SK-N-SH (cell line): Measurements from ENCODE around the gene CDK5R2. TPM values are rescaled to one million over a fixed set of nuclear protein-coding genes. Genes with fewer than 3 reads are reported as not detected.

Experiments
- CTCF ChIA-PET: fragments of 300-600, 350-600 bp; formaldehyde crosslinking; extraction: SDS; loops from one replicate; lab custom pipeline; 2021; lab: Yijun Ruan, JAX
- POLR2A ChIA-PET: fragments of 350-600 bp; sonication (Branson Sonifier 250); formaldehyde crosslinking; extraction: SDS; loops from one replicate; lab custom pipeline; 2020; ENCODE audit warnings: antibody characterized with exemption, inconsistent platforms; lab: Yijun Ruan, JAX
- DNase-seq: peaks from one replicate; pipeline ENCODE4 v3.0.0; 2012
- H2AFZ ChIP-seq: fragments of 200-600 bp; sonication (generic); 2 replicates; pipeline ENCODE4 v1.8.1; 2016; ENCODE audit warnings: antibody characterized with exemption, mild to moderate bottlenecking, low read depth
- H3F3A ChIP-seq: fragments of 200-600 bp; sonication (generic); replicated peaks from 2 replicates; pipeline ENCODE3; 2016; ENCODE audit warnings: antibody characterized with exemption, mild to moderate bottlenecking; ENCODE audit not compliant: insufficient read depth
- H3K27ac ChIP-seq, 2 experiments: fragments of 200-500 bp in 1 of 2; fragments of 200-600 bp in 1 of 2; sonication (Bioruptor generic) in 1 of 2; sonication (generic), shearing (Covaris generic) in 1 of 2; 2 replicates each; pipeline versions ENCODE4 v1.5.1 to v1.6.1; 2014 to 2016; ENCODE audit warnings: low read depth in 2 of 2, inconsistent platforms in 1 of 2, low read length in 1 of 2, mild to moderate bottlenecking in 1 of 2, mixed read lengths in 1 of 2
- H3K27me3 ChIP-seq: fragments of 200-600 bp; sonication (generic), shearing (Covaris generic); 2 replicates; pipeline ENCODE4 v1.6.1; 2016; ENCODE audit warnings: mixed run types; ENCODE audit not compliant: insufficient read depth
- H3K36me3 ChIP-seq, 2 experiments: fragments of 200-500 bp in 1 of 2; fragments of 200-600 bp in 1 of 2; sonication (Bioruptor generic) in 1 of 2; sonication (generic) in 1 of 2; replicated peaks in 1 of 2; 2 replicates each; pipeline versions ENCODE3 to v1.5.1; 2014 to 2016; ENCODE audit warnings: low read length in 1 of 2, mild to moderate bottlenecking in 1 of 2; ENCODE audit not compliant: insufficient read depth in 2 of 2, control insufficient read depth in 1 of 2
- H3K4me1 ChIP-seq, 2 experiments: fragments of 200-500 bp in 1 of 2; fragments of 200-600 bp in 1 of 2; sonication (Bioruptor generic) in 1 of 2; sonication (generic), shearing (Covaris generic) in 1 of 2; 2 replicates each; pipeline versions ENCODE4 v1.5.1 to v1.6.1; 2014 to 2016; ENCODE audit warnings: low read depth in 1 of 2, low read length in 1 of 2, mixed run types in 1 of 2; ENCODE audit not compliant: insufficient read depth in 2 of 2, control insufficient read depth in 1 of 2
- H3K4me2 ChIP-seq: fragments of 200-600 bp; sonication (generic), shearing (Covaris generic); 2 replicates; pipeline ENCODE4 v1.6.1; 2017; ENCODE audit warnings: mixed run types
- H3K4me3 ChIP-seq, 2 experiments: fragments of 200-500 bp in 1 of 2; fragments of 200-600 bp in 1 of 2; sonication (Bioruptor generic) in 1 of 2; sonication (generic), shearing (Covaris generic) in 1 of 2; 2 replicates each; pipeline versions ENCODE4 v1.5.1 to v1.8.1; 2014 to 2016; ENCODE audit warnings: low read depth in 2 of 2, inconsistent platforms in 1 of 2, low read length in 1 of 2, mild to moderate bottlenecking in 1 of 2, mixed read lengths in 1 of 2, moderate library complexity in 1 of 2
- H3K79me2 ChIP-seq: fragments of 200-600 bp; sonication (generic); 2 replicates; pipeline ENCODE4 v1.8.1; 2017; ENCODE audit warnings: mild to moderate bottlenecking; ENCODE audit not compliant: insufficient read depth
- H3K9ac ChIP-seq: fragments of 200-600 bp; sonication (generic); 2 replicates; pipeline ENCODE4 v1.6.1; 2017; ENCODE audit warnings: mixed run types
- H3K9me2 ChIP-seq: fragments of 200-600 bp; sonication (generic); 2 replicates; pipeline ENCODE4 v1.6.1; 2017; ENCODE audit warnings: mixed run types
- H3K9me3 ChIP-seq: fragments of 200-600 bp; sonication (generic); 2 replicates; pipeline ENCODE4 v1.6.1; 2017; ENCODE audit warnings: mixed run types, mild to moderate bottlenecking, moderate library complexity
- H4K20me1 ChIP-seq: fragments of 200-600 bp; sonication (generic); 2 replicates; pipeline ENCODE4 v1.6.1; 2017; ENCODE audit warnings: mild to moderate bottlenecking, mixed run types; ENCODE audit not compliant: insufficient read depth
- CHD2 ChIP-seq: fragments of 150-350 bp; IDR thresholded peaks from 2 replicates; pipeline ENCODE4 v1.6.1; 2018; ENCODE audit warnings: low read length; ENCODE audit not compliant: partially characterized antibody
- CTCF ChIP-seq: fragments of 200-600 bp; sonication (generic); IDR thresholded peaks from 2 replicates; pipeline ENCODE4 v1.6.1; 2017; ENCODE audit warnings: antibody characterized with exemption, mild to moderate bottlenecking, moderate library complexity
- EP300 ChIP-seq, 2 experiments: IDR thresholded peaks; 2 replicates each; pipeline versions ENCODE4 v1.4.0 to v1.6.1; 2012; ENCODE audit warnings: borderline replicate concordance in 1 of 2, low read depth in 1 of 2, low read length in 1 of 2
- FOXJ3 ChIP-seq: sonication (generic); formaldehyde crosslinking; IDR thresholded peaks from 2 replicates; pipeline ENCODE4 v1.5.1; 2020; ENCODE audit warnings: mild to moderate bottlenecking, missing genetic modification reagents
- FOXM1 ChIP-seq: IDR thresholded peaks from 2 replicates; pipeline ENCODE4 v1.4.0; 2012; ENCODE audit warnings: low read depth, mild to moderate bottlenecking
- GATA2 ChIP-seq: sonication (generic); formaldehyde crosslinking; IDR thresholded peaks from 2 replicates; pipeline ENCODE4 v1.5.0; 2020; ENCODE audit warnings: mild to moderate bottlenecking, missing genetic modification reagents
- JUND ChIP-seq: IDR thresholded peaks from 2 replicates; pipeline ENCODE4 v1.4.0; 2012
- MXI1 ChIP-seq: IDR thresholded peaks from 2 replicates; pipeline ENCODE4 v1.6.1; 2012; ENCODE audit warnings: mild to moderate bottlenecking, low read depth, low read length, improper control_type of control experiment
- NFIC ChIP-seq: IDR thresholded peaks from 2 replicates; pipeline ENCODE4 v1.4.0; 2012; ENCODE audit warnings: borderline replicate concordance
- NRF1 ChIP-seq: IDR thresholded peaks from 2 replicates; pipeline ENCODE4 v1.6.1; 2012; ENCODE audit warnings: low read depth, mild to moderate bottlenecking, low read length
- POLR2AphosphoS5 ChIP-seq: IDR thresholded peaks from 2 replicates; pipeline ENCODE4 v1.6.1; 2012; ENCODE audit warnings: low read depth, low read length
- RCOR1 ChIP-seq: fragments of 150-350 bp; IDR thresholded peaks from 2 replicates; pipeline ENCODE4 v1.6.1; 2017; ENCODE audit warnings: antibody characterized with exemption, low read length
- REST ChIP-seq: IDR thresholded peaks from 2 replicates; pipeline ENCODE4 v1.6.1; 2012; ENCODE audit warnings: mild to moderate bottlenecking, low read depth, low read length, moderate library complexity
- RFX5 ChIP-seq: IDR thresholded peaks from 2 replicates; pipeline ENCODE4 v1.6.1; 2012; ENCODE audit warnings: mild to moderate bottlenecking, improper control_type of control experiment, low read length
- SIN3A ChIP-seq: IDR thresholded peaks from 2 replicates; pipeline ENCODE4 v1.6.1; 2012; ENCODE audit warnings: low read depth, mild to moderate bottlenecking, low read length, moderate library complexity, borderline replicate concordance
- SMC3 ChIP-seq: IDR thresholded peaks from 2 replicates; pipeline ENCODE4 v1.6.1; 2012; ENCODE audit warnings: low read depth, low read length, improper control_type of control experiment
- TCF12 ChIP-seq: IDR thresholded peaks from 2 replicates; pipeline ENCODE4 v1.4.0; 2012
- TEAD4 ChIP-seq: IDR thresholded peaks from 2 replicates; pipeline ENCODE4 v1.4.0; 2012; ENCODE audit warnings: mild to moderate bottlenecking, borderline replicate concordance; ENCODE audit not compliant: insufficient read depth
- USF2 ChIP-seq: fragments of 150-350 bp; IDR thresholded peaks from 2 replicates; pipeline ENCODE4 v1.6.1; 2017; ENCODE audit warnings: antibody characterized with exemption, low read length, low read depth, borderline replicate concordance
- ZBTB33 ChIP-seq: IDR thresholded peaks from 2 replicates; pipeline ENCODE4 v1.4.0; 2012; ENCODE audit warnings: low read depth, borderline replicate concordance
- WGBS: methylation state at CpG from one replicate; pipeline ENCODE4 v1.1.6; 2017; ENCODE audit warnings: low lambda C conversion rate; 5-methylcytosine and 5-hydroxymethylcytosine counted together
- polyA plus RNA-seq, 3 experiments: library from polyadenylated mRNA; depleted of rRNA; stranded (reverse); fragments of >200 nt; gene quantifications; 2 replicates each; pipeline ENCODE4 v1.2.3, GENCODE V29; 2012

Gene CDK5R2
- polyA plus RNA-seq, 1 of the 3 experiments (the other 2 are of a cell fraction) = 0.26 TPM

GRCh38 chr2:218997731-218998130 lies 38.3 kb downstream of the CDK5R2 start:
- Histone ChIP-seq H3K27me3 (0 out of 2 replicates have a peak, but pooled peaks cover 2% of the 10 kb centered on the region), H3K4me2 (no peak overlapping the region), H3K9ac (no peak overlapping the region)

More at GRCh38 chr2:218997731-218998130, 38.3 kb downstream of the CDK5R2 start:
- Histone ChIP-seq H3K9me2 (no peaks in the 10 kb centered on the region), H3K9me3 (no peaks in the 10 kb centered on the region), H3K4me3 (no peak overlapping the region), H3F3A (no peaks in the 10 kb centered on the region), H2AFZ (no peak overlapping the region), H3K79me2 (no peaks in the 10 kb centered on the region), H3K27ac (peak overlapping the region in 1 of 2 experiments; percentile 99; a peak in 2 of 4 replicates), H4K20me1 (no peaks in the 10 kb centered on the region), H3K36me3 (no peaks in the 10 kb centered on the region), H3K4me1 (peaks cover 0 to 67% of the 10 kb centered on the region in 2 experiments; a peak in 2 of 4 replicates)
- 0% methylated on average over 1 of the region's 2 CpGs for WGBS
- POLR2A ChIA-PET = interaction anchor here (0.7 to 6.8 kb wide), 8 partner anchors 9 to 390 kb away, joined by 3 to 89 read pairs (median 4); partner anchors contain the start of genes CDK5R2, FEV, PLCD4 and ZFAND2B
- peak; percentile 80 for DNase-seq
- CTCF ChIA-PET = interaction anchor here (0.6 to 12.8 kb wide), 11 partner anchors 8 to 181 kb away, joined by 3 to 258 read pairs (median 20); partner anchors contain the start of genes CDK5R2, FEV and NHEJ1
- TF ChIP-seq SMC3 (peak; percentile 0; the same call in 1 of the 2 replicates), CTCF (no peak), EP300 (IDR thresholded peaks at IDR 0.05; ENCODE audit: borderline replicate concordance in 1 of 2, low read depth in 1 of 2, low read length in 1 of 2) (peak in 1 of 2 experiments; percentile 85; a peak in 2 of 4 replicates), POLR2AphosphoS5 (no peak), GATA2 (peak; percentile 93), REST (no peak), TCF12 (no peak), NRF1 (no peak), ZBTB33 (no peak), USF2 (peak; percentile 50; the same call in 1 of the 2 replicates), CHD2 (peak; percentile 91), FOXM1 (no peak), FOXJ3 (CRISPR knock-in tag) (peak; percentile 78; the same call in 1 of the 2 replicates), MXI1 (peak; percentile 55), NFIC (no peak), TEAD4 (no peak), RCOR1 (peak; percentile 90), SIN3A (no peak), JUND (no peak), RFX5 (no peak)
